ENCODE results near the gene PRR30.

The PRR30 gene

DNA sequence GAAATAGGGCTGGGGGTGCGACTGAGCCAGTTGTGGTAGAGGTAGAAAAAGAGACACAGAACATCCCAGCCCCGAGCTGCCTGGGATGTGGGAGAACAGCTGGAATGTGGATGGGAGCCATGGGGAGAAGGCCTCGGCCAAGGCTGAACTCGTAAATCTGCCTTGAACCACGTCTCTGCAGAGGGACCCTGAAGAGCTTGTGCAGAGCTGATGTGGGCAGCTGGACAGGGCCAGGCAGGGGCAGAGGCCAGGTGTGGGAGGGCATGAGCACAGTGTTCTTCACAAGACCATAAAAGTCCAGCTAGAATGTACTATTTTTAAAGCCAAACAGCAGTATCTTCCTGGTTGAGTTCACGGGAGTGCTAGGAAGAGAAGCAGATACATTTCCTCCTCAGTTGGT, 15.3 kb upstream of the PRR30 start:
- no peak for DNase-seq (ENCODE audit: low spot score)

DNA sequence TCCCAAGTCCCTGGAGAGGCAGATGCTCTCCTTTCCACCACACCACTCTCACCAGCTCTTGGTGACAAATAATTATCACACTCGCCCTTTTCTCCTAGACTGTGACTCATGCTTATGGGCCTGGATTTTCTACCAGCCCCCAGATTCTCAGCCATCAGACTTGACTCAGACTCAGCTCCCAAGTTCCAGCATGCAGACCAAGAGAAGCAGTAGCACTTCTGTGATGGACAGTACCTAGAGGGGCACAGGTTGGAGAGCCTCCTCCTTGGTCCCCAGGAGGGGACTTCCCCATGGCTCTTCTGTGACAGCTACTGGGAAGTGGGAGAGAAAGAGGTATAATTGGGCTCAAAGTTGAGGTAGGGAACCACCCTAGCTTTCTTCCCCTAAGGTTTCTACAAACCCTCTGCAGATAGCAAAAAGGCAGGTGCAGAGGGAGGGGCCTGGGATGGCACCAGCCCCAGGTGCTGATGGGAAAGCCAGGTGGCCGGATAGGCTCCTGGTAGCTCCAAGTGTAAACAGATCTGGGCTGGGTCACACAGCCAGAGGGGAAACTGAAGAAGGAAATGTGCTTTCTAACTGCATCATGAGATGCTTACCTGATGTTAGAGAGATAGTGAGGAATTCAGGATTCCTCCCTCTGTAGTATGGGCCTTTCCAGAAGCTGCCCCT, 13.7 kb upstream of the PRR30 start:
- no peak for DNase-seq (ENCODE audit: low spot score)

DNA sequence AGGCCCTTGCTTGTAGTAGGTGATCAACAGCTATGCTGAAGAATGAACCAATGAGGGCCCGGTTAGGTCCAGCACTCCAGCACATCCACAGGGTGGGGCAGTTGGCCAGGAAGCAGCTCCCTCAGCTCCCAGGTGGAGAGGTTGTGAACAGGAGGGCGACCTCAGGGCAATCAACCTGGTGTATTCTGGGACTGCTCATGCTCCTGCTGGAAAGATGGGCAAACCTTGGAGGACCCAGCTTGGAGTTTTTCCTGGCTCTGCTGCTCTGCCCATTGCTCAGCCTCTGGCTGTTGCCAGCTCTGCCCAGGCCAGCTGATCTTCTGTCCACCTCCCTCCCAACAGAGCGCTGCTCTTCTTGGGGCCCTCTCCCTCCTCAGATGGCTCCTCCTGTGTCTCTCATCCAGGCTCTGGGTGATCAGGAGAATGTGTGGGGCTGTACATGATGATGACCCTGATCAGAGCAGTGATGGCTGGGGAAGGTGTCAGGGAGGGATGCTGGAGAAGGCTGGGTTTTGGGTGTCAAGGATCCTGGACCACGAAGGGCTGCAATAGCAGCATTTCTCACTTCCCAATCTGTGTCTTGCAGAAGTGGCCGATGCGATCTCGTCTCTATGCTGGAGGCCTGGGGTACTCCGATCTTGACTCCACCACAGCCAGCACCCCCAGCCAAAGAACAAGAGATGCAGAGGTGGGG, 13.0 kb upstream of the PRR30 start:
- DNase-seq (ENCODE audit: low spot score): no peak

DNA sequence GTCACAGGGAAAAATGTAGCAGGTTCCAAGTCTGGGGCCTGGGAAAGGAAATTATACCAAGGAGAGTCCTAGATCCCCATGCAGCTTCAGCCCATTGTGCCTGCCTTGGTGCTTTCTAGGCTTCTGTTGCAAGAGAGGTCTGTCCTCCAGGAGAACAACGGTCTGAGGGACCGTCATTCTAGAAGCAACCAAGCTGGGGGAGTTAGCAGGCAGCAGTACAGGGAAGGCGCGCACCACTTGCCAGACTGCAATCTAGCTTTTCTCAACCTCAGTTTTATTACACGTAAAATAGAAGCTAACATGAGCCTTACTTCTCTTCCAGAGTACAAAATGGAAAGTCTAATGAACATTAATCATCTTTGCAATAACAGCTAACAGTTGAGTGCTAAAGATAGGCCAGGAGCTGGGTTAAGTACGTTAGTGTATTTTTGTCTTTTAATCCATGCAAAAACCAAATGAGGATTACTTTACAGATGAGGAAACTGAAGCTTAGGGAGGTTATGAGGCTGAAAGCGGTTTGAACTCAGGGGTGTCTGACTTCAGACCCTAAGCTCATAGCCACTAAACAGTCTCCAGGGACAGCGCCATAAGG, 11.5 kb upstream of the PRR30 start:
- DNase-seq (ENCODE audit: low spot score): no peak

DNA sequence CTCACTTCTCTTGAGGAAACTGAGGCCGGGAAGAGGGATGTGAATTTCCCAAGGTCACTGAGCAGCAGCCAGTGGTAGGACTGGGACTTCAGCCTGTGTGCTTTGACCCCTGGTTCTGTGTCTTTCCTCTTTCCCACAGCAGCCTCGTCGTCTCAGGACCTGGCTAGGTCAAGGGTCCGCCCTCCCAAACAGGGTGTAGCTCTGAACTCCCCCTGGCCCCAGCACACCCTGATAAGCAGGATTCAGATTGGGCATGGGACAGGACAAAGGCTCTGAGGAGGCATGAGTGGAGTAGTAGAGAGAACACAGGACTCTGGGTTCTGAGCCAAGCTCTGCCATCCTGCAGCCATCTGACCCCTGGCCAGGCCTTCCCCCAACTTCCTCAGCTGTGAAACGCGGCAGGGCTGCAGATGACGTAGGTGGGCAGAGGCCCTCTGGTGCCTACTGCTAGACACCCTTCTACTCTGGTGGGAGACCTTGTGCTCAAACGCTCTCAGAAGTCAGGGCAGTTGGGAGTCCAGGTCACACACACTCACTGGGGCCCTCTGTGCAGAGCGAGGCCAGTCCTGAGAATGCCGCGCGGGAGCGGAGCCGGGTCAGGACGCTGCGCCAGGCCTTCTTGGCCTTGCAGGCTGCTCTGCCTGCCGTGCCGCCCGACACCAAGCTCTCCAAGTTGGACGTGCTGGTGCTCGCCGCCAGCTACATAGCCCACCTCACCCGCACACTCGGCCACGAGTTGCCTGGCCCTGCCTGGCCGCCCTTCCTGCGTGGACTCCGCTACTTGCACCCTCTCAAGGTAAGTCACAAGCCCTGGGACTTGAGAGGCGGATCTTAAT, 10.6 kb upstream of the PRR30 start:
- no peak for DNase-seq (ENCODE audit: low spot score)

DNA sequence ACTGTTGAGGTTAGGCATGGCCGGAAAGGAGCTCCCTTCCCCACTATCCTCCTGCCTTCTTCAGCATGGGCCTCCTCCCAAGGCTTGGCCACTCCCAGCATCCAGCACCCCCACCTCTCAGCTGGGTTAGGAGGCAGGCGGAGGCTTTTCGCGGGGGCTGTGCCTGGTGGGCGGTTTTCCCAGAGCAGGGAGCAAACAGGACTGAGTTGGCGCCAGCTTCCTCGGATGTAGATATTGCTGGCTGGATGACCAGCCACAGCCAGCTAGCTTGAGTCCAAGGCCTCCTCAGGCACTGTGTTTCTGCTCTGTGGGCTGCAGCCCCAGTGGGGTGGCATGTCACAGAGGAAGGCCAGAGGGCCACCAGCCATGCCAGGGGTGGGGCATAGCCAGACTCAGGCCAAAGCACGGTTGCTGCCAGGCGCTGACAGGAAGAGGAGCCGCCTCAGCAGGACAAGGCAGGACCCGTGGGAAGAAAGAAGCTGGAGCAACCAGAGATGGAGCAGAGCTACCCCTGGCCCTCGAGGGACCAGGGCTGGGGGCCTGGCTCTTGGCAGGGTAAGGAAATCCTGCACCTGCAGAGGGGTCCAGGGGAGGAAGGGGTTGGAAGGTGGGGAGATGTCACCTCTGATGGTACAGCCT, 9.7 kb upstream of the PRR30 start, which contains the start of gene TCF23:
TSS of gene TCF23 (plus strand) at position 204 of the 639 bp plus-strand sequence. CDS start at position 334, 130 bp downstream.
- DNase-seq (ENCODE audit: low spot score): no peak

DNA sequence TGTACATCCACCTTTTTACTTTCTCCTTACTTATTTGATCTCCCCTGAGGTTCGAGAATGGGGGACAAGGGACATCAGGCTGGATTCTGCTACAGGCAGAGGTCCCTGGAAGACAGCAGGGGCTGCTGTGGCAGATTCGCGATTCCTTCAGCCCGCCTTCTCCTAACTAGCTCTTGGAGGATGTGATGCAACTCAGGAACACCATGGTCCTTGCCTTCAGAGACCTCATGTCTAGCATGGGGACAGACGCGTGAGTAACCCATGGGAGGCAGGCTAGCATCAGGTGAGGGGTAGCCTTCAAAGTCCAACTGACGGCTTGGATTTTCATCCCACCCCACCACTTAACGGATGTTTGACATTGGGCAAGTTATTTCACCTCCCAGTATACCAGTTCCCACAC, 8.7 kb upstream of the PRR30 start:
- no peak for DNase-seq (ENCODE audit: low spot score)

DNA sequence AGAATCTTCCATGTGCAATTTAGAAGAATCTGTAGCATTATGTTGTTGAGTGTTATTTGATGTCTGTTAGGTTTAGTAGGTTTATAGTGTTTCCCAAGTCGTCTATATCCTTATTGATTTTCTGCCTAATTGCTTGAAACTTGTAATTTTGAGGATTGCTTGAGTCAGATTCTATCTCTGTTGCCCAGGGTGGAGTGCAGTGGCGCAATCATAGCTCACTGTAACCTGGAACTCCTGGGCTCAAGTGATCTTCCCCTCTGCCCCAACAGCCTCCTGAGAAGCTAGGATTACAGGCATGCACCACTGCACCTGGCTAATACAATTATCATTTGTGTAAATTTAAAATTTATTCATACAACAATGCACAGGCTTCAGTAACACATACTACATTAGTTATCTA, 6.5 kb upstream of the PRR30 start:
- DNase-seq (ENCODE audit: low spot score): no peak

DNA sequence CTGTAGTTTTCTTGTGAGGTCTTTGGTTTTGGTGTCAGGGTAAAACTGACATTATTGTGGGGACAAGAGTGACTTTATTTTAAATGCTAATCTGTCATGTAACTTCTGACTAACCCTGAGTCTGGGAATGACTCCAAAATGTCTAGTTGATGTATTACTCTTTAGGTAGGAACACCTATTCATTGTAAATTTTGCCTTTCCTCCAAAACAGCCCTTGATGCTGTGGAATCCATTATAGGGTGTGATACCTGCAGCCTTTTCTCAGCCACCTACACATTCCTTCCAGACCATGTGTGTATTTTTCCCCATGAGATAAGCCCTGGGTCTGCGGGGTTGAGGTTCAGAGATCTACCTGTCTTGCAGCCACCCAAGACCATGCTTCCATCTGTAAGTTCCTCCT, 4.1 kb upstream of the PRR30 start:
- no peak for DNase-seq (ENCODE audit: low spot score)

DNA sequence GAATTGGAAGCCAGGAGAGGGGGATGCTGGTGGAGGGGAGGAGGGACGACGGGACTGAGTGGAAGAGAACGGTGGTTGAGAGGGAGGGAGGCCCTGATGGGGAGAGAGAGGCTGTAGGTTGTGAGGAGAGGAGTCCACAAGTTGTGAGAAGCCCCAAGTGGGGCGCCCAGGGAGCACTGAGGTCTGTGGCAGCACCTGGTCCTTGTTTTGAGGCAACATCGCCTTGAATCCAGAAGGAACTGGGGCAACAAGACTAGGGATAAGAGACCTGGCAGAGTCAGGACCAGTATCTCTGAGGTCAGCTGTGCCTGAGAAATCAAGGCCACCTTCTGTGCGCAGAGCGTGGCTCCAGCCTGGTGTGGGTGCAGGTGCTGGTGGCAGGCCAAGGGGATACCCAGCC, 1.1 kb downstream of the PRR30 start:
- DNase-seq (ENCODE audit: low spot score): no peak

DNA sequence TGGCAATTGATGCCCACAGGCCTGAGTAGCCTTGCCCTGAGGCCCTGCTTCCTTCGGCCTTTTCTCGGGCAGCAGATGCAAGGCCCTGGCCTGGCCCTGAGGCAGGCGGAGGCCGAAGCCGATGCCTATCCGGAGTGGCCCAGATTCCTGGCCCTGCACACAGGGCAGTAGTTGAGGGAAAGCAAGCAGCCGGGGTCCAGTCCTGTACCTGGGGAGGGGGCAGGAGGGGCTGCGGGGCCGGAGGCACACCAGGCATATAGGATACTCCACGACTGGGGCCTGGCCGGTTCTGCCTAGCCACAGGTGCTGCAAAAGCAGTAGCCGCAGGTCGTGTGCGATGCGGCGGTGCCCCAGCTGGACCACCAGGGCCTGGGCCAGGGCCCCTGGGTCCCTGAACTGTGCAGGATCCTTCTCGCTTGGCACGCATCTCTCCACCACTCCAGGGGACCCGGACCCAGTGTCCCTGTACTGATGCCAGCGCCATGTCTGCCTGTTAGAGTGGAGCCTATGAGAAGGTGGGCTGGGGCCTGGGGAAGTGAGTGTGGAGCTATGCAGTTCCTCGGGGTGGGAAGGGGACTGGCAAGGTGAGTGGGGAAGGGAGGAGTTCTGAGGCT, 1.8 kb downstream of the PRR30 start:
- no peak for DNase-seq (ENCODE audit: low spot score)

DNA sequence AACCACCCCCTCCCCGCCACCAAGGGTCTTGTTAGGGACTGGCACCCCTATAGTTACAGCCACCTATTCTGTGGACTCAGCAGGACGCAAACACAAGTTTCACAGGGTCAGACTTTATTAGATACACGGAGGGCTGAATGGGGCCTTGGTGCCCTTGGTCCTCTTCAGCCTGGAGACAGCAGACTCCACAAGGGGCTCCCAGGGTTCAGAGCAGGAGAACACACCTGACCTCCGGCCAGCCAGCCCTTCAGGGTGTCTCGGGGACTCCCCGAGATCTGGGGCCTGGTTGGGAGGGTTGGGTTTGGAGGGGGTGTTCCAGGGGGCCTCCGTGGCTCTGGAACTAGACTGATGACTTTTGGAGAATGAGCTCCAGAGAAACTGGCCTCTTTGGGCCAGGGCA, 2.5 kb downstream of the PRR30 start:
- no peak for DNase-seq (ENCODE audit: low spot score)

DNA sequence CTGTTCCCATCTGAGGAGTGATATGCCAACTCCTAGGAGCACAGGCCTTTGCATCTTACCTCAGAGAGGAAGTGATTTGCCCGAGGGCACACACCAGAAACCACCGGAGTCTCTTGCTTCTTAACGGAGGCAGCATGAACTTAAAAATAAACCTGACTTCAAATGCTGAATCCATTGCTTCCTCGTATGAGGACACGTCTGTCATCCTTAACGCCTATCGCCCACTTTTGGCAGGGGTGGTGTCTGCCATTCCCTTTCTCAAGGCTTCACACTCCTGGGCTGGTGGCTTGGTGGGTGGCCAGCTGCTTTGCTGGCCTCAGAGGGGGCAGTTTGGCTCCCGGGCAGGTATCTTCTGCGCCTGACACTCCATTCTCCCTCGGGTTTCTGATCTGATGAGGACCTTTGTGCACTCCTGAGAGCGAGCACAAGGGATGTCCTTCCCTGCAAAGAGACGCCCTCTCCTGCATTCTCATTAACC, 3.7 kb downstream of the PRR30 start:
- no peak for DNase-seq (ENCODE audit: low spot score)

DNA sequence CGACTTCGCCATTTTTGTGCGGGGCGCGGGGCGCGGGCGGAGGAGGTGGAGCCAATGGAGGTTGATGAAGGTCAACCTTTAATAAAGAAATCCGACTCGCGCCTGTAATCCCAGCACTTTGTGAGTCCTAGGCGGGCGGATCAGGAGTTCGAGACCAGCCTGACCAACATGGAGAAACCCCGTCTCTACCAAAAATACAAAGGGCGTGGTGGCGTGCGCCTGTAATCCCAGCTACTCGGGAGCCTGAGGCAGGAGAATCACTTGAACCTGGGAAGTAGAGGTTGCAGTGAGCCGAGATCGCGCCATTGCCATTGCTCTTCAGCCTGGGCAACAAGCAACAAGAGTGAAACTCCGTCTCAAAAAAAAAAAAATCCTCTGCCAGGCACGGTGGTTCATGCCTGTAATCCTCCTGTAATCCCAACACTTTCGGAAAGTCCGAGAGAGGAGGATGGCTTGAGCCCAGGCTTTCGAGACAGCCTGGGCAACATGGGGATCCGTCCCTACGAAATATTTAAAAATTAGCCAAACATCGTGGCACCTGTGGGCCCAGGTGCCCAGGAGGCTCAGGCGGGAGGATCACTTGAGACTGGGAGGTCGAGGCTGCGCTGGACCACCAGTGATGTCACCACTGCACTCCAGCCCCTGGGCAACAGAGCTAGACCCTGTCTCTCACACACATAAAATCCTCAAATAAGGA, 4.3 kb downstream of the PRR30 start:
- DNase-seq (ENCODE audit: low spot score): no peak

DNA sequence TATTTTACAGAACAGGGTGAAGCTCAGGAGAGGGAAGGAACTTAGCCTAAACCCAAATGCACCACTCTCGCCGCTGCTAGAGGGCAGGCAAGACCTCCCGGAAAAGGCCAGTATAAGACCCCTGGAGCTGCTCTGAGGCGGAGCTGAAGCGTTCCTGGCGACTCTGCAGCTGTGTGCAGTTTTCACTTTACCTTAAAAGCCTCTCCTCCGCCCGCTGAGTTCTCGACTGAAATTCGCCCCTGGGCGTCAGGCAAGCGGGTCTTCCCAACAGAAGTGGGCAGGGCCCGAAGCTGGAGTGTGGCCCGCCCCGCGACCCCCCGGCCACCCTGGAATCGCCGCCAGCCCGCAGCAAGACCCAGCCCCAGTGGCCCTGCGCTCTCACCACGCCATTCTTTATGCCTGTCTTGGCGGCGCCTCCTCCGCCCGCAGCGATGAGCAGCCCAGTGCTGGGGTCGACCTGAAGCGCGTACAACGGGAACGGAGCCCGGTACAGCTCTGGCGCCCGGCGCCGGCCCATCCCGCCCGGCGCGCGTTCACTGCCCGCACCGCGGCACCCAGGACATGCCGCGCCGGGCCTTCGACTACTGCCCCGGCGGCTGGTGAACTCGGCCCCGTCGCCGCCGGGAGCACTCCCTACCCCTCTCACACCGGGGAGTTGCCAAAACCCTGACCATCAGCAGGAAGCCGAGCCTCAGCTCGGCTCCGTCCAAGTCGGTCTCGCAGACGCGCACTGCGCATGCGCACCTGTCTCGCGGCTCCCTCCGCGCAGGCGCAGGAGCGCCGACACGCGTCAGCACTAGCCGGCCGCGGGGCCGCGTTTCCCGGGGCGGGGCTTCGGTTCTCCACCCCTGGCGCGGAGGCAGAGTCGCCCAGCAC, 5.1 kb downstream of the PRR30 start, which contains the start of gene PREB:
TSS of gene PREB (minus strand) at position 732 of the 876 bp plus-strand sequence. CDS start at position 517, 215 bp downstream.
- peak; percentile 95 for DNase-seq (ENCODE audit: low spot score)

DNA sequence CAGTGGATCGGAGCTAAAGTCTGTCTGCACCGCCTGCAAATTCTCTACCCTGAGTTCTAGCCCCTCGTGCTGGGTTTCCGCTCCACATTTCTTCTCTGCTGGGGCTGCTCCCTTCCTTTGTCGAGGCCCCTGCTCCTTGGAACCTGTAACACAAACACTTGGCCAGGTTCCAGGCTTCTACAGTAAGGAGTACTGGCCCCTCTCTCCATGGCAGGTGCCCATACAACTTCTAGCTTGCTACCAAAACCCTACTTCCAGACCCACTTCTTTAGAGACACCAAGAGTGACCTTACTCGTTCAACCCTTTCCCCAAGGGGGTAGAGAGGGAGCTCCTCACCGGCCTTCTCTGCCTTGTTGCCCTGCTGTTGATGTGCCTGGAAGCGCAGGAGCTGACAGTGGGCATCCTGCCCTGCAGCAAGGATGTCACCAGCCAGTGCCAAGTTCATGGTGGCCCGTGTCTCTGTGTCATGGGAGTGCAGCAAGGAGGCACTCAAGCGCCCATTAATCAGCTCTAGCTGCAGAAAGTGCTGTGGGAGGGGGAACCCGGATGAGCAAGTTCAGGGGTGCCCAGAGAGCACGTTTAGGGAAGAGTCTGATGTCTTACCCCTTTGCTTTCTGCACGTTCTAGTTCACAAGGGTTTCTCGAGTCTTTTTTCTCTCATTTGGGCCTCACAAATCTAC, 5.9 kb downstream of the PRR30 start:
- no peak for DNase-seq (ENCODE audit: low spot score)

DNA sequence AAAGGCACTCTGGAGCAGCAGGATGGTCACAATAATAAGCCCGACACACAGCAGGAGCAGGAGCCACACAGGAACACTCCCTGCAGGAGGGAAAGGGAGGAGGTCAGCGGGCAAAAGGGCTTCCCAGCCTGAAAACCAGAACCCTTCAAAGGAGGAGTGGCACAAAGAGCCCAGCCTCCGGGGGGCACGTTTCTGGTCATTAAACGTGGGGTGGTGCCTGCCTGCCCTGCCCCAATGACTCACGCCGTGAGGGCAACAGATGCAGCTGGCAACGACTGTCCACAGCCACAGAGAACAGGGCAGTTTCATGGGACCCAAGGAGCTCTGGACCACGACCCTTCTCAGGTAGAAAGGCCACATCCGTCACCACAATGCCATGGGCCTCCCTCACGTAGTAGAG, 7.8 kb downstream of the PRR30 start:
- no peak for DNase-seq (ENCODE audit: low spot score)

DNA sequence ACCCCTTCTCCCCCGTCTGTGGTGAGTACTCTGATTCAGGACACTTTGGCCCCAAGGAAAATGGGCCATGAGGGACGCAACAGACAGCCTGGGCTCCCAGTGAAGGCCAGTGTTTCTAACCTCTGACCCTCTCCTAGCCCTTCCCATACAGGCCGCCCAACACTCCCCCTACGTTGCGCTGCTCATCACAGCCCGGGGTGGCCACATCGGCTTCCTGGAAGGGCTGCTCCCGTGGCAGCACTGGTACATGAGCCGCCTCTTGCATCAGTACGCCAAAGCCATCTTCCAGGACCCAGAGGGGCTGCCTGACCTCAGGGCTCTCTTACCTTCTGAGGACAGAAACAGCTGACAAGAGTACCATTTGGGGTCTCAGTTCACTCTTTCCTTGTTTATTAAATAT, 8.8 kb downstream of the PRR30 start:
- DNase-seq (ENCODE audit: low spot score): no peak

Measured in COLO829 (cell line).